ENCODE results near the gene PIP.
"Not testable (repeated sequence)": the region's sequence is repeated elsewhere in the genome, so short reads cannot be mapped to it uniquely, and the experiment has no call there.

Gene PIP

GRCh38 chr7:143130541-143130940 lies 1.3 kb upstream of the PIP start:
- peaks cover 3% of the 10 kb centered on the region for H3K9me3 Mint-ChIP-seq
- ATAC-seq (ENCODE audit: low read depth) (no peak), DNase-seq (ENCODE audit: low spot score in 2 of 2) (no peak)
- peaks cover 4% of the 10 kb centered on the region for H3K27me3 Mint-ChIP-seq
- peaks cover 5% of the 10 kb centered on the region for H3K36me3 Mint-ChIP-seq
- no peak overlapping the region for H3K27ac Mint-ChIP-seq
- H3K4me3 Mint-ChIP-seq: no peak overlapping the region
- peaks cover 20% of the 10 kb centered on the region for H3K4me1 Mint-ChIP-seq

- Mint-ChIP-seq H3K27me3 (no peaks in the 10 kb centered on the region), H3K36me3 (peaks cover 3% of the 10 kb centered on the region), H3K27ac (no peak overlapping the region), H3K4me3 (no peak overlapping the region), H3K4me1 (no peaks in the 10 kb centered on the region), H3K9me3 (peaks cover 5% of the 10 kb centered on the region)
- no peak for ATAC-seq (ENCODE audit: low read depth)
- no peak for DNase-seq (ENCODE audit: low spot score in 2 of 2)
Measured at GRCh38 chr7:143147070-143147469, 15.2 kb downstream of the PIP start.

GRCh38 chr7:143148050-143148449 lies 16.2 kb downstream of the PIP start:
- no peak for ATAC-seq (ENCODE audit: low read depth)
- H3K36me3 Mint-ChIP-seq: peaks cover 3% of the 10 kb centered on the region
- H3K27me3 Mint-ChIP-seq: no peaks in the 10 kb centered on the region
- H3K27ac Mint-ChIP-seq: no peak overlapping the region
- H3K4me3 Mint-ChIP-seq: no peak overlapping the region
- peaks cover 5% of the 10 kb centered on the region for H3K9me3 Mint-ChIP-seq
- DNase-seq (ENCODE audit: low spot score in 2 of 2): no peak
- no peaks in the 10 kb centered on the region for H3K4me1 Mint-ChIP-seq

GRCh38 chr7:143148651-143149050 lies 16.8 kb downstream of the PIP start:
- no peak overlapping the region for H3K27ac Mint-ChIP-seq
- ATAC-seq (ENCODE audit: low read depth): no peak
- H3K9me3 Mint-ChIP-seq: peaks cover 5% of the 10 kb centered on the region
- peaks cover 3% of the 10 kb centered on the region for H3K36me3 Mint-ChIP-seq
- no peak for DNase-seq (ENCODE audit: low spot score in 2 of 2)
- no peaks in the 10 kb centered on the region for H3K27me3 Mint-ChIP-seq
- H3K4me3 Mint-ChIP-seq: no peak overlapping the region
- H3K4me1 Mint-ChIP-seq: no peaks in the 10 kb centered on the region

- not testable (repeated sequence) for DNase-seq (ENCODE audit: low spot score in 2 of 2); H3K27me3 Mint-ChIP-seq; H3K36me3 Mint-ChIP-seq; H3K4me3 Mint-ChIP-seq; H3K27ac Mint-ChIP-seq; ATAC-seq (ENCODE audit: low read depth); H3K9me3 Mint-ChIP-seq; H3K4me1 Mint-ChIP-seq
Measured at GRCh38 chr7:143150696-143151095, 18.8 kb downstream of the PIP start.

GRCh38 chr7:143158617-143159016 lies 26.7 kb downstream of the PIP start:
- ATAC-seq (ENCODE audit: low read depth); DNase-seq (ENCODE audit: low spot score in 2 of 2); H3K4me1 Mint-ChIP-seq; H3K27me3 Mint-ChIP-seq; H3K4me3 Mint-ChIP-seq; H3K9me3 Mint-ChIP-seq; H3K36me3 Mint-ChIP-seq; H3K27ac Mint-ChIP-seq: not testable (repeated sequence)

- no peak overlapping the region for H3K4me3 Mint-ChIP-seq
Measured at GRCh38 chr7:143171697-143172096, 39.8 kb downstream of the PIP start.

GRCh38 chr7:143172354-143172753 lies 40.5 kb downstream of the PIP start:
- Mint-ChIP-seq H3K27me3 (no peaks in the 10 kb centered on the region), H3K4me3 (peak overlapping the region; percentile 37), H3K36me3 (peaks cover under 1% of the 10 kb centered on the region), H3K4me1 (peaks cover 12% of the 10 kb centered on the region), H3K27ac (no peak overlapping the region), H3K9me3 (peaks cover 3% of the 10 kb centered on the region)
- ATAC-seq (ENCODE audit: low read depth): no peak
- no peak for DNase-seq (ENCODE audit: low spot score in 2 of 2)

More at GRCh38 chr7:143171697-143172096, 39.8 kb downstream of the PIP start:
- H3K9me3 Mint-ChIP-seq: peaks cover 3% of the 10 kb centered on the region
- no peak for DNase-seq (ENCODE audit: low spot score in 2 of 2)
- no peaks in the 10 kb centered on the region for H3K27me3 Mint-ChIP-seq
- H3K27ac Mint-ChIP-seq: no peak overlapping the region
- peaks cover 12% of the 10 kb centered on the region for H3K4me1 Mint-ChIP-seq
- H3K36me3 Mint-ChIP-seq: peaks cover 2% of the 10 kb centered on the region
- ATAC-seq (ENCODE audit: low read depth): no peak

- DNase-seq (ENCODE audit: low spot score in 2 of 2) (no peak), ATAC-seq (ENCODE audit: low read depth) (no peak)
- Mint-ChIP-seq H3K27ac (no peak overlapping the region), H3K36me3 (peaks cover 3% of the 10 kb centered on the region), H3K27me3 (no peaks in the 10 kb centered on the region), H3K4me1 (peaks cover 4% of the 10 kb centered on the region), H3K4me3 (no peak overlapping the region), H3K9me3 (peaks cover 13% of the 10 kb centered on the region)
Measured at GRCh38 chr7:143176128-143176527, 44.3 kb downstream of the PIP start.

- peaks cover 3% of the 10 kb centered on the region for H3K36me3 Mint-ChIP-seq
- H3K4me1 Mint-ChIP-seq: peaks cover 8% of the 10 kb centered on the region
- no peaks in the 10 kb centered on the region for H3K27me3 Mint-ChIP-seq
- DNase-seq (ENCODE audit: low spot score in 2 of 2) (no peak), ATAC-seq (ENCODE audit: low read depth) (no peak)
- H3K27ac Mint-ChIP-seq: no peak overlapping the region
- H3K4me3 Mint-ChIP-seq: no peak overlapping the region
- H3K9me3 Mint-ChIP-seq: peaks cover 13% of the 10 kb centered on the region
Measured at GRCh38 chr7:143177374-143178119, 45.7 kb downstream of the PIP start.

GRCh38 chr7:143180771-143181170 lies 48.9 kb downstream of the PIP start:
- H3K4me3 Mint-ChIP-seq: not testable (repeated sequence)

GRCh38 chr7:143181349-143181748 lies 49.5 kb downstream of the PIP start:
- H3K27ac Mint-ChIP-seq: peak overlapping the region; percentile 4
- DNase-seq (ENCODE audit: low spot score in 2 of 2) (no peak), ATAC-seq (ENCODE audit: low read depth) (peak; percentile 95)
- peaks cover 11% of the 10 kb centered on the region for H3K9me3 Mint-ChIP-seq
- peaks cover 3% of the 10 kb centered on the region for H3K36me3 Mint-ChIP-seq
- no peak overlapping the region for H3K4me3 Mint-ChIP-seq
- H3K4me1 Mint-ChIP-seq: peaks cover 16% of the 10 kb centered on the region
- H3K27me3 Mint-ChIP-seq: peaks cover 5% of the 10 kb centered on the region

More at GRCh38 chr7:143180771-143181170, 48.9 kb downstream of the PIP start:
- not testable (repeated sequence) for H3K27me3 Mint-ChIP-seq; DNase-seq (ENCODE audit: low spot score in 2 of 2); H3K27ac Mint-ChIP-seq; ATAC-seq (ENCODE audit: low read depth); H3K36me3 Mint-ChIP-seq
- peaks cover 16% of the 10 kb centered on the region for H3K4me1 Mint-ChIP-seq
- peaks cover 11% of the 10 kb centered on the region for H3K9me3 Mint-ChIP-seq

GRCh38 chr7:143183024-143183423 lies 51.1 kb downstream of the PIP start, which contains the start of gene TAS2R39:
Gene TAS2R39 (plus strand): TSS chr7:143183419. CDS start chr7:143183419, 0 bp downstream.
- no peak for ATAC-seq (ENCODE audit: low read depth)
- peaks cover 6% of the 10 kb centered on the region for H3K27me3 Mint-ChIP-seq
- H3K4me3 Mint-ChIP-seq: no peak within 1 kb of the TSS
- H3K4me1 Mint-ChIP-seq: peaks cover 16% of the 10 kb centered on the region
- DNase-seq (ENCODE audit: low spot score in 2 of 2): no peak
- H3K27ac Mint-ChIP-seq: no peak within 1 kb of the TSS
- H3K36me3 Mint-ChIP-seq: peaks cover 4% of the 10 kb centered on the region
- peaks cover 6% of the 10 kb centered on the region for H3K9me3 Mint-ChIP-seq

- Mint-ChIP-seq H3K27me3 (peaks cover 6% of the 10 kb centered on the region), H3K4me3 (no peak overlapping the region), H3K4me1 (peaks cover 16% of the 10 kb centered on the region), H3K36me3 (peaks cover 3% of the 10 kb centered on the region), H3K27ac (no peak overlapping the region), H3K9me3 (no peaks in the 10 kb centered on the region)
- DNase-seq (ENCODE audit: low spot score in 2 of 2): no peak
- no peak for ATAC-seq (ENCODE audit: low read depth)
Measured at GRCh38 chr7:143185551-143185950, 53.7 kb downstream of the PIP start.

- peaks cover 3% of the 10 kb centered on the region for H3K36me3 Mint-ChIP-seq
- no peaks in the 10 kb centered on the region for H3K9me3 Mint-ChIP-seq
- no peak for DNase-seq (ENCODE audit: low spot score in 2 of 2)
- peaks cover 4% of the 10 kb centered on the region for H3K27me3 Mint-ChIP-seq
- H3K4me1 Mint-ChIP-seq: peaks cover 2% of the 10 kb centered on the region
- ATAC-seq (ENCODE audit: low read depth): no peak
- no peak overlapping the region for H3K4me3 Mint-ChIP-seq
- H3K27ac Mint-ChIP-seq: no peak overlapping the region
Measured at GRCh38 chr7:143188994-143189393, 57.1 kb downstream of the PIP start.

Data from memory B cell (primary cell).